ENCODE results near the gene EYS.

DNA sequence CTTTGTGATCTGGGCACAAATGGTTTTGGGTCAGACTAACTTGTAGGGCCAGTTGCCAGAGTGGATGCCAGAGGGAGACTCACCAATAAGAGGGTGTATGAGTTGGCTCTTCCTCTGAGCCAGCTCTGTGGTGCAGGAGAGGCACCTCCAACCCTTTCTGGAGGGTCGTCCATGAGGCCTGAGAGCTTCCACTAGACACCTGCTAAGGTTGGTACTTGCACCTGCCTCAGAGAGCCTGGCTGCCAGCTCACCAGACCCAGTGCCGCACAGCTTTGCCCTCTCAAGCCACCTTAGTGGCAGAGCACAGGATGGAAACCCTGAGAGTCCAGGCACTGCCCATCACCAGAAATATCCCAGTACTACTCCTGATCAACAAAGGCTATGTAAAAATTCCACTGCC is 504.3 kb downstream of the EYS start:
- TF ChIP-seq, protein P1, sequence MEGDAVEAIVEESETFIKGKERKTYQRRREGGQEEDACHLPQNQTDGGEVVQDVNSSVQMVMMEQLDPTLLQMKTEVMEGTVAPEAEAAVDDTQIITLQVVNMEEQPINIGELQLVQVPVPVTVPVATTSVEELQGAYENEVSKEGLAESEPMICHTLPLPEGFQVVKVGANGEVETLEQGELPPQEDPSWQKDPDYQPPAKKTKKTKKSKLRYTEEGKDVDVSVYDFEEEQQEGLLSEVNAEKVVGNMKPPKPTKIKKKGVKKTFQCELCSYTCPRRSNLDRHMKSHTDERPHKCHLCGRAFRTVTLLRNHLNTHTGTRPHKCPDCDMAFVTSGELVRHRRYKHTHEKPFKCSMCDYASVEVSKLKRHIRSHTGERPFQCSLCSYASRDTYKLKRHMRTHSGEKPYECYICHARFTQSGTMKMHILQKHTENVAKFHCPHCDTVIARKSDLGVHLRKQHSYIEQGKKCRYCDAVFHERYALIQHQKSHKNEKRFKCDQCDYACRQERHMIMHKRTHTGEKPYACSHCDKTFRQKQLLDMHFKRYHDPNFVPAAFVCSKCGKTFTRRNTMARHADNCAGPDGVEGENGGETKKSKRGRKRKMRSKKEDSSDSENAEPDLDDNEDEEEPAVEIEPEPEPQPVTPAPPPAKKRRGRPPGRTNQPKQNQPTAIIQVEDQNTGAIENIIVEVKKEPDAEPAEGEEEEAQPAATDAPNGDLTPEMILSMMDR (IDR thresholded peaks at IDR 0.05; ENCODE audit: low read depth, low read length, poor library complexity, severe bottlenecking) = no peak
- TF ChIP-seq EZH2phosphoT487 (IDR thresholded peaks at IDR 0.05; ENCODE audit: borderline replicate concordance, low read length) = no peak
